Measurements from ENCODE around the gene LRIT2.
"Not testable (repeated sequence)": the region's sequence is repeated elsewhere in the genome, so short reads cannot be mapped to it uniquely, and the experiment has no call there.

LRIT2 gene

DNA sequence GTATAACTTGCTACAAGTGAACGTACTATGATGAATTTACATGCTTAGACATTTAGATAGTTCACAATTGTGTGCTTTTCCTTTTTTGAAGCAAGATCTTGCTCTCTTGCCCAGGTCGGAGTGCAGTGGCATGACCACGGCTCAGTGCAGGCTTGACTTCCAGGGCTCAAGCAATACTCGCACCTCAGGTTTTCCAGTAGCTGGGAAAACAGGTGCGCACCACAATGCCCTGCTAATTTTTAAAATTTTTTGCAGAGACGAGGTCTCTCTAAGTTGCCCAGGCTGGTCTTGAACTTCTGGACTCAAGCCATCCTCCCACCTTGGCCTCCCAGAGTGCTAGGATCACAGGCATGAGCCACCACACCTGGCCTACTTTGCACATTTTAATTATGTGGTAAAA is 49.9 kb downstream of the LRIT2 start:
- Histone ChIP-seq H3K79me2 (ENCODE audit: low read length) (peaks cover 27% of the 10 kb centered on the region), H3K36me3 (replicated peaks; ENCODE audit: low read depth, low read length) (no peaks in the 10 kb centered on the region), H3K4me1 (ENCODE audit: low read length) (peaks cover 45% of the 10 kb centered on the region), H3K4me2 (ENCODE audit: low read length) (no peak overlapping the region), H3K27me3 (ENCODE audit: low read depth, low read length) (no peaks in the 10 kb centered on the region), H3K9me3 (ENCODE audit: insufficient read depth, low read length) (no peaks in the 10 kb centered on the region), H2AFZ (ENCODE audit: low read depth, low read length) (no peak overlapping the region), H3K4me3 (ENCODE audit: low read length) (no peak overlapping the region), H3K27ac (ENCODE audit: low read length) (no peak overlapping the region), H4K20me1 (ENCODE audit: insufficient read depth, low read length) (no peaks in the 10 kb centered on the region), H3K9ac (ENCODE audit: low read length) (no peak overlapping the region)
- TF ChIP-seq, protein P1, sequence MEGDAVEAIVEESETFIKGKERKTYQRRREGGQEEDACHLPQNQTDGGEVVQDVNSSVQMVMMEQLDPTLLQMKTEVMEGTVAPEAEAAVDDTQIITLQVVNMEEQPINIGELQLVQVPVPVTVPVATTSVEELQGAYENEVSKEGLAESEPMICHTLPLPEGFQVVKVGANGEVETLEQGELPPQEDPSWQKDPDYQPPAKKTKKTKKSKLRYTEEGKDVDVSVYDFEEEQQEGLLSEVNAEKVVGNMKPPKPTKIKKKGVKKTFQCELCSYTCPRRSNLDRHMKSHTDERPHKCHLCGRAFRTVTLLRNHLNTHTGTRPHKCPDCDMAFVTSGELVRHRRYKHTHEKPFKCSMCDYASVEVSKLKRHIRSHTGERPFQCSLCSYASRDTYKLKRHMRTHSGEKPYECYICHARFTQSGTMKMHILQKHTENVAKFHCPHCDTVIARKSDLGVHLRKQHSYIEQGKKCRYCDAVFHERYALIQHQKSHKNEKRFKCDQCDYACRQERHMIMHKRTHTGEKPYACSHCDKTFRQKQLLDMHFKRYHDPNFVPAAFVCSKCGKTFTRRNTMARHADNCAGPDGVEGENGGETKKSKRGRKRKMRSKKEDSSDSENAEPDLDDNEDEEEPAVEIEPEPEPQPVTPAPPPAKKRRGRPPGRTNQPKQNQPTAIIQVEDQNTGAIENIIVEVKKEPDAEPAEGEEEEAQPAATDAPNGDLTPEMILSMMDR (IDR thresholded peaks at IDR 0.05; ENCODE audit: low read depth, low read length) = no peak
- no peak for TF ChIP-seq EZH2phosphoT487 (IDR thresholded peaks at IDR 0.05; ENCODE audit: low read depth)

DNA sequence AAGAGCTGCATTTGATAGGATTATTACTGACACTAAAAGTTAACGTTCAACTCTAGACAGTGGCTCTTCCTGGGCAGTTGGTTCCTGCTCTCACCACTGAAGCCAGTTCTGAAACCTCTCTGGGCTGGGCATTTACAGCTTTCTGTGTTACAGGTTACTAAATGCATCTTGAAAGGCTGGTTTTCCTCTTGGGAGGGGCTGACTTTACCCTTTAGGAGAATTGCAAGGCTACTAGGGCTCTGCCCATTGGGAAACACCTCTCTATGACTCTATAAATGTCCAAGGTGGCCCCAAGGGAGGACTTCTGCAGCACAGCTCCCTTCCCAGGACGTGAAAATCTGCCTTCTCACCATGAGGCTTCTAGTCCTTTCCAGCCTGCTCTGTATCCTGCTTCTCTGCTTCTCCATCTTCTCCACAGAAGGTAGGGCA is 51.8 kb downstream of the LRIT2 start, which contains the start of gene GPR15LG:
TSS of gene GPR15LG (plus strand) at position 301 of the 429 bp plus-strand sequence. CDS start at position 352, 51 bp downstream.
- Histone ChIP-seq H3K4me2 (ENCODE audit: low read length) (peak within 1 kb of the TSS; percentile 95), H3K79me2 (ENCODE audit: low read length) (peaks cover 46% of the 10 kb centered on the region), H3K4me3 (ENCODE audit: low read length) (peak within 1 kb of the TSS; percentile 82), H3K9me3 (ENCODE audit: insufficient read depth, low read length) (no peaks in the 10 kb centered on the region), H3K4me1 (ENCODE audit: low read length) (peaks cover 39% of the 10 kb centered on the region), H3K9ac (ENCODE audit: low read length) (peak within 1 kb of the TSS; percentile 84), H3K36me3 (replicated peaks; ENCODE audit: low read depth, low read length) (no peaks in the 10 kb centered on the region), H4K20me1 (ENCODE audit: insufficient read depth, low read length) (no peaks in the 10 kb centered on the region), H2AFZ (ENCODE audit: low read depth, low read length) (peak within 1 kb of the TSS; percentile 8; the same call in 1 of the 2 replicates), H3K27ac (ENCODE audit: low read length) (peak within 1 kb of the TSS; percentile 98), H3K27me3 (ENCODE audit: low read depth, low read length) (no peaks in the 10 kb centered on the region)
- TF ChIP-seq, protein P1 (IDR thresholded peaks at IDR 0.05; ENCODE audit: low read depth, low read length) = no peak
- TF ChIP-seq EZH2phosphoT487 (IDR thresholded peaks at IDR 0.05; ENCODE audit: low read depth) = no peak

DNA sequence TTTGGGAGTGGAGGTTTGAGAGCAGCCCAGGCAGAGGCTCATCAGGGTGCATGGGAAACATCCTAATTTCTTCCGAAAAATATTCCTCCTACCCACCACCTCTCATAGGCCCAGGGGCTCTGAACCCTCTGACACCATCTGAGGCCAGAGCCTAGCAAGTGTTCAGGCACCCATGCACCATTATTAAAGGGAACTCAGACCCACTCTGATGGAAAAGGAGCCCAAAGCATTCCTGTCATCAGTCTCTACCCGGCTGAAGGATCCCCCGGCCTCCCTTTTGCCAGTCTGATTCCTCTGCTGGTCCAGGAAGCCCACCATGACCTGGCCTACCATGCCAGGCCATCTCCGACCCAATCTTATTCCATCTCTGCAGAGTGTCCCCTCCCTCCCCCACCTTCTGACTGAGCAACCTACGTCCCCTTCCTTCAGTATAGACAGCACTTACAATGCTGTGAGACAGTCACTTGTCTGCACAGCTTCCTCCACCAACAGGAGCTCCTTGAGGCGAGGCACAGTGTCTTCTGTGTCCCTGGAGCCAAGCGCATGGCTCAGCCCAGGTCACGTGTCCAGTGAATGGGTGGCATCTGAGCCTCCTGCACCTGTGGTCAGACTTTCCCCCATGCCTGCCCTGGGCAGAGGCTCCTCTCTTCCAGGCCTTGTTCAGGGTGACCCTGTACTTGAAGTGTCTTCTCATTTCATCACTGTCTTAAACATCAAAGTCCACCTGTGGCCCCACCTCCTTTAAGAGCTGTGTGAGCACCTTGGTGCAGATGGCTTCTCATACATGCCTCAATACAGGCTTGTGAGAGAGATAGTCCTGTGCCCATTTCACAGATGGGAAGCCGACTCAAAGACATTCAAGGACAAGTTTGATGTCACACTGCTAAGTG is 52.6 kb downstream of the LRIT2 start:
- TF ChIP-seq, protein P1 (IDR thresholded peaks at IDR 0.05; ENCODE audit: low read depth, low read length) = no peak
- Histone ChIP-seq H3K9me3 (ENCODE audit: insufficient read depth, low read length) (no peaks in the 10 kb centered on the region), H3K36me3 (replicated peaks; ENCODE audit: low read depth, low read length) (peaks cover 3% of the 10 kb centered on the region), H3K79me2 (ENCODE audit: low read length) (peaks cover 54% of the 10 kb centered on the region), H2AFZ (ENCODE audit: low read depth, low read length) (peak overlapping the region; percentile 8; the same call in 1 of the 2 replicates), H3K27ac (ENCODE audit: low read length) (peak overlapping the region; percentile 98), H3K27me3 (ENCODE audit: low read depth, low read length) (no peaks in the 10 kb centered on the region), H3K9ac (ENCODE audit: low read length) (peak overlapping the region; percentile 84), H3K4me3 (ENCODE audit: low read length) (peak overlapping the region; percentile 82), H3K4me2 (ENCODE audit: low read length) (peak overlapping the region; percentile 95), H3K4me1 (ENCODE audit: low read length) (peaks cover 39% of the 10 kb centered on the region), H4K20me1 (ENCODE audit: insufficient read depth, low read length) (no peaks in the 10 kb centered on the region)

DNA sequence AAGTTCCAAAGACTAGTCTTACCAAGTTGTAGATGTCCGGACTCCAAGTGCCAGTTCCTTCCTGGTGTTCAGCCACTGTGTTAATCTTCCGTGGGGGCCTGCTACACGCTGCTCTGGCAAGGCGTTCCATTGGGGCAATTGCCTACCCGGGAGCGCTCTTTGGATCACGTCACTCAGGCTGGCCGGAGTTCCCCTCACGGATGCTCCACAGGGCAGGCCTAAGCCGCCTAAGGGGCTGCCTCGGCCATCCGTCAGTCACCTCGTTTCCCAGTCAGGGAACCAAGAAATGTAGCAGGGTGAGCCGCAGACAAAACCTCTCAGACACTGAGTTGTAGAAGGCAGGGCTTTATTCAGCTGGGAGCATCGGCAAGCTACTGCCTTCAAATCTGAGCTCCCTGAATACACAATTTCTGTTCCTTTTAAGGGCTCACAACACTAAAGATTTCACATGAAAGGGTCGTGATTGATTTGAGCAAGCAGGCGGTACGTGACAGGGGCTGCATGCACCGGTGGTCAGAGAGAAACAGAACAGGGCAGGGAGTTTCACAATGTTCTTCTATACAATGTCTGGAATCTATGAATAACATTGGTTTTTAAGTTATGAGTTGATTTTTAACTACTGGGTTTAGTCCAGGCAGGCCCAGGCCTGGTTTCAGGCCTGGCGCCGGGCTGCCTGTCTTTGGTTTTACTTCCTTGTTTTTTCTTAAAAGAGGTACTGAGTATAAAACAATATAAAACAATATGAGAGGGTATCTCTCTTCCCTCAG is 53.5 kb downstream of the LRIT2 start:
- H3K27ac ChIP-seq (ENCODE audit: low read length) = peak overlapping the region; percentile 98
- peaks cover 41% of the 10 kb centered on the region for H3K4me1 ChIP-seq (ENCODE audit: low read length)
- H3K79me2 ChIP-seq (ENCODE audit: low read length) = peaks cover 62% of the 10 kb centered on the region
- peak overlapping the region; percentile 95 for H3K4me2 ChIP-seq (ENCODE audit: low read length)
- H3K9ac ChIP-seq (ENCODE audit: low read length) = peak overlapping the region; percentile 99
- H2AFZ ChIP-seq (ENCODE audit: low read depth, low read length); H3K36me3 ChIP-seq (replicated peaks; ENCODE audit: low read depth, low read length); H3K9me3 ChIP-seq (ENCODE audit: insufficient read depth, low read length); H3K27me3 ChIP-seq (ENCODE audit: low read depth, low read length); H4K20me1 ChIP-seq (ENCODE audit: insufficient read depth, low read length): not testable (repeated sequence)
- peak overlapping the region; percentile 82 for H3K4me3 ChIP-seq (ENCODE audit: low read length)

DNA sequence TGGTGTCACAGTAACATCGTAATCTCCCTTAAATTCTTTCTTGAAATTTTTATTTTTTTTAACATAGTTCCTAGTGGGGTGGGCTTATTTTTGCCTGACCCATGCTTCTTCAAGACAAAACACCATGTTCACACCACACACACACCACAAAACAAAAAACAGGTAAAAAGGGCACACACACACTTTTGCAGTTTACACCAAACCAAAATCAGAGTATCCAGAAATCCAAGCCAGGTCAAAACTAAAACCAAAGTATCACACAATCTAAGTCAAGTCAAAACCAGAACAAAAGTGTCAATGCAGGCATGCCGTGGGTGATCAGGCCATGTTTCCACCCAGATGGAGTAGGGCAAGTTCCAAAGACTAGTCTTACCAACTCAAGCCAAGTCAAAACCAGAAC is 54.1 kb downstream of the LRIT2 start:
- Histone ChIP-seq H3K9ac (ENCODE audit: low read length) (peak overlapping the region; percentile 99), H3K4me1 (ENCODE audit: low read length) (peaks cover 46% of the 10 kb centered on the region), H3K79me2 (ENCODE audit: low read length) (peaks cover 69% of the 10 kb centered on the region), H3K4me3 (ENCODE audit: low read length) (peak overlapping the region; percentile 82), H3K27ac (ENCODE audit: low read length) (peak overlapping the region; percentile 98), H3K4me2 (ENCODE audit: low read length) (peak overlapping the region; percentile 67)
- H3K9me3 ChIP-seq (ENCODE audit: insufficient read depth, low read length); H3K27me3 ChIP-seq (ENCODE audit: low read depth, low read length); H4K20me1 ChIP-seq (ENCODE audit: insufficient read depth, low read length); H3K36me3 ChIP-seq (replicated peaks; ENCODE audit: low read depth, low read length); H2AFZ ChIP-seq (ENCODE audit: low read depth, low read length): not testable (repeated sequence)

Data from OCI-LY3 (cell line).